Panc1 (cell line): ENCODE results near the gene LHPP. TPM values are rescaled to one million over a fixed set of nuclear protein-coding genes. Genes with fewer than 3 reads are reported as not detected.

Source experiments
- ATAC-seq: fragments of 200-7000 bp; cut with Tn5 transposase; 2 replicates; pipeline ENCODE4 v1.9.1; 2020; ENCODE audit warnings: mild to moderate bottlenecking, moderate library complexity
- BruUV-seq: library from RNA; stranded (reverse); fragments of 400-500 nt; replicated peaks from 2 replicates; lab custom pipeline; 2021; lab: Mats Ljungman, UMichigan
- CTCF ChIA-PET: fragments of 300-600 bp; sonication (Branson Sonifier 250); formaldehyde crosslinking; loops from one replicate; lab custom pipeline; 2022; ENCODE audit warnings: antibody characterized with exemption; lab: Charles Lee
- POLR2A ChIA-PET: fragments of 300-600 bp; sonication (Branson Sonifier 250); formaldehyde crosslinking; loops from one replicate; lab custom pipeline; 2022; ENCODE audit warnings: antibody characterized with exemption; lab: Charles Lee
- DNase-seq: peaks from one replicate; pipeline ENCODE4 v3.0.0-alpha.2; 2010; ENCODE audit warnings: low read depth, low spot score
- H3K27ac ChIP-seq: 2 replicates; pipeline ENCODE4 v1.5.1; 2011; ENCODE audit warnings: mild to moderate bottlenecking, low read length, inconsistent platforms
- H3K27me3 ChIP-seq: fragments of 200-500 bp; sonication (Bioruptor generic); 2 replicates; pipeline ENCODE4 v1.6.0; 2014; ENCODE audit warnings: low read length, inconsistent platforms; ENCODE audit not compliant: control insufficient read depth, insufficient read depth
- H3K36me3 ChIP-seq: fragments of 200-500 bp; sonication (Bioruptor generic); 2 replicates; pipeline ENCODE4 v1.5.1; 2014; ENCODE audit warnings: inconsistent platforms, mild to moderate bottlenecking, low read length, moderate library complexity; ENCODE audit not compliant: control insufficient read depth, insufficient read depth
- H3K4me1 ChIP-seq: 2 replicates; pipeline ENCODE4 v1.5.1; 2011; ENCODE audit warnings: inconsistent platforms, mild to moderate bottlenecking, low read length, moderate library complexity; ENCODE audit not compliant: control insufficient read depth, insufficient read depth
- H3K4me3 ChIP-seq, 2 experiments: 2 replicates each; pipeline ENCODE4 v1.5.1; 2011 to 2012; ENCODE audit warnings: low read depth in 2 of 2, low read length in 2 of 2, mild to moderate bottlenecking in 2 of 2, inconsistent platforms in 1 of 2, moderate library complexity in 1 of 2
- H3K9me3 ChIP-seq: fragments of 200-500 bp; sonication (Bioruptor generic); 2 replicates; pipeline ENCODE4 v1.5.1; 2014; ENCODE audit warnings: low read depth, mild to moderate bottlenecking, inconsistent platforms, low read length, moderate library complexity; ENCODE audit not compliant: control insufficient read depth, insufficient read depth
- POLR2AphosphoS5 ChIP-seq: IDR thresholded peaks from 2 replicates; pipeline ENCODE4 v1.6.1; 2012; ENCODE audit warnings: mild to moderate bottlenecking, low read depth, low read length, moderate library complexity
- SIN3A ChIP-seq: IDR thresholded peaks from 2 replicates; pipeline ENCODE4 v1.6.1; 2012; ENCODE audit warnings: low read depth, mild to moderate bottlenecking, low read length, moderate library complexity, borderline replicate concordance; ENCODE audit not compliant: insufficient read depth
- TCF7L2 ChIP-seq: IDR thresholded peaks from 2 replicates; pipeline ENCODE4 v1.6.1; 2011; ENCODE audit warnings: mild to moderate bottlenecking, low read depth, low read length, inconsistent platforms
- in situ Hi-C: cut with HindIII; loops from 2 replicates; pipeline ENCODE4 v1.10.0; 2016; ENCODE audit warnings: low sequenced_read_pairs, low pct_unique_long_range_greater_than_20kb
- intact Hi-C: fragments of 100-400 bp; cut with micrococcal nuclease; formaldehyde crosslinking; loops from one replicate; pipeline ENCODE4 v1.10.0; 2022; ENCODE audit not compliant: unreplicated experiment
- total RNA-seq: library from RNA; stranded (reverse); gene quantifications from one replicate; pipeline ENCODE4 v1.2.1, GENCODE V29; 2021; ENCODE audit not compliant: unreplicated experiment
- TF ChIP-seq, protein P1 (sequence below), 2 experiments: IDR thresholded peaks; 2 replicates each; pipeline ENCODE4 v1.6.1; 2011 to 2012; ENCODE audit warnings: low read depth in 2 of 2, control low read depth in 1 of 2, low read length in 1 of 2, mild to moderate bottlenecking in 1 of 2, moderate library complexity in 1 of 2; ENCODE audit not compliant: insufficient read depth in 1 of 2
- TF ChIP-seq, protein P2 (sequence below): fragments of 450-650 bp; IDR thresholded peaks from 2 replicates; pipeline ENCODE4 v1.5.1; 2017; ENCODE audit warnings: mild to moderate bottlenecking

LHPP gene
- total RNA-seq, 1 experiment from 2014 or later: 15.0 TPM

- DNase-seq (no peak), ATAC-seq (no peak)
- no peaks in the 10 kb centered on the region for H3K9me3 ChIP-seq
- H3K4me1 ChIP-seq: no peaks in the 10 kb centered on the region
- intact Hi-C loops: no loop called here
- TF ChIP-seq, protein P1, sequence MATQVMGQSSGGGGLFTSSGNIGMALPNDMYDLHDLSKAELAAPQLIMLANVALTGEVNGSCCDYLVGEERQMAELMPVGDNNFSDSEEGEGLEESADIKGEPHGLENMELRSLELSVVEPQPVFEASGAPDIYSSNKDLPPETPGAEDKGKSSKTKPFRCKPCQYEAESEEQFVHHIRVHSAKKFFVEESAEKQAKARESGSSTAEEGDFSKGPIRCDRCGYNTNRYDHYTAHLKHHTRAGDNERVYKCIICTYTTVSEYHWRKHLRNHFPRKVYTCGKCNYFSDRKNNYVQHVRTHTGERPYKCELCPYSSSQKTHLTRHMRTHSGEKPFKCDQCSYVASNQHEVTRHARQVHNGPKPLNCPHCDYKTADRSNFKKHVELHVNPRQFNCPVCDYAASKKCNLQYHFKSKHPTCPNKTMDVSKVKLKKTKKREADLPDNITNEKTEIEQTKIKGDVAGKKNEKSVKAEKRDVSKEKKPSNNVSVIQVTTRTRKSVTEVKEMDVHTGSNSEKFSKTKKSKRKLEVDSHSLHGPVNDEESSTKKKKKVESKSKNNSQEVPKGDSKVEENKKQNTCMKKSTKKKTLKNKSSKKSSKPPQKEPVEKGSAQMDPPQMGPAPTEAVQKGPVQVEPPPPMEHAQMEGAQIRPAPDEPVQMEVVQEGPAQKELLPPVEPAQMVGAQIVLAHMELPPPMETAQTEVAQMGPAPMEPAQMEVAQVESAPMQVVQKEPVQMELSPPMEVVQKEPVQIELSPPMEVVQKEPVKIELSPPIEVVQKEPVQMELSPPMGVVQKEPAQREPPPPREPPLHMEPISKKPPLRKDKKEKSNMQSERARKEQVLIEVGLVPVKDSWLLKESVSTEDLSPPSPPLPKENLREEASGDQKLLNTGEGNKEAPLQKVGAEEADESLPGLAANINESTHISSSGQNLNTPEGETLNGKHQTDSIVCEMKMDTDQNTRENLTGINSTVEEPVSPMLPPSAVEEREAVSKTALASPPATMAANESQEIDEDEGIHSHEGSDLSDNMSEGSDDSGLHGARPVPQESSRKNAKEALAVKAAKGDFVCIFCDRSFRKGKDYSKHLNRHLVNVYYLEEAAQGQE (IDR thresholded peaks at IDR 0.05; ENCODE audit: insufficient read depth in 1 of 2, low read depth in 2 of 2, low read length in 1 of 2): no peak
- TF ChIP-seq POLR2AphosphoS5 (no peak), SIN3A (no peak), TCF7L2 (no peak)
- TF ChIP-seq, protein P2, sequence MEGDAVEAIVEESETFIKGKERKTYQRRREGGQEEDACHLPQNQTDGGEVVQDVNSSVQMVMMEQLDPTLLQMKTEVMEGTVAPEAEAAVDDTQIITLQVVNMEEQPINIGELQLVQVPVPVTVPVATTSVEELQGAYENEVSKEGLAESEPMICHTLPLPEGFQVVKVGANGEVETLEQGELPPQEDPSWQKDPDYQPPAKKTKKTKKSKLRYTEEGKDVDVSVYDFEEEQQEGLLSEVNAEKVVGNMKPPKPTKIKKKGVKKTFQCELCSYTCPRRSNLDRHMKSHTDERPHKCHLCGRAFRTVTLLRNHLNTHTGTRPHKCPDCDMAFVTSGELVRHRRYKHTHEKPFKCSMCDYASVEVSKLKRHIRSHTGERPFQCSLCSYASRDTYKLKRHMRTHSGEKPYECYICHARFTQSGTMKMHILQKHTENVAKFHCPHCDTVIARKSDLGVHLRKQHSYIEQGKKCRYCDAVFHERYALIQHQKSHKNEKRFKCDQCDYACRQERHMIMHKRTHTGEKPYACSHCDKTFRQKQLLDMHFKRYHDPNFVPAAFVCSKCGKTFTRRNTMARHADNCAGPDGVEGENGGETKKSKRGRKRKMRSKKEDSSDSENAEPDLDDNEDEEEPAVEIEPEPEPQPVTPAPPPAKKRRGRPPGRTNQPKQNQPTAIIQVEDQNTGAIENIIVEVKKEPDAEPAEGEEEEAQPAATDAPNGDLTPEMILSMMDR: no peak
- no peaks in the 10 kb centered on the region for H3K27me3 ChIP-seq
- H3K4me3 ChIP-seq: no peak overlapping the region
- no peaks in the 10 kb centered on the region for H3K36me3 ChIP-seq
- ChIA-PET CTCF (no interaction called here), POLR2A (no interaction called here)
- no peak overlapping the region for H3K27ac ChIP-seq
- no TSS peak for BruUV-seq
- in situ Hi-C loops: no loop called here
These were observed 116.0 kb downstream of the LHPP start for GRCh38 chr10:124577651-124578050.

DNA sequence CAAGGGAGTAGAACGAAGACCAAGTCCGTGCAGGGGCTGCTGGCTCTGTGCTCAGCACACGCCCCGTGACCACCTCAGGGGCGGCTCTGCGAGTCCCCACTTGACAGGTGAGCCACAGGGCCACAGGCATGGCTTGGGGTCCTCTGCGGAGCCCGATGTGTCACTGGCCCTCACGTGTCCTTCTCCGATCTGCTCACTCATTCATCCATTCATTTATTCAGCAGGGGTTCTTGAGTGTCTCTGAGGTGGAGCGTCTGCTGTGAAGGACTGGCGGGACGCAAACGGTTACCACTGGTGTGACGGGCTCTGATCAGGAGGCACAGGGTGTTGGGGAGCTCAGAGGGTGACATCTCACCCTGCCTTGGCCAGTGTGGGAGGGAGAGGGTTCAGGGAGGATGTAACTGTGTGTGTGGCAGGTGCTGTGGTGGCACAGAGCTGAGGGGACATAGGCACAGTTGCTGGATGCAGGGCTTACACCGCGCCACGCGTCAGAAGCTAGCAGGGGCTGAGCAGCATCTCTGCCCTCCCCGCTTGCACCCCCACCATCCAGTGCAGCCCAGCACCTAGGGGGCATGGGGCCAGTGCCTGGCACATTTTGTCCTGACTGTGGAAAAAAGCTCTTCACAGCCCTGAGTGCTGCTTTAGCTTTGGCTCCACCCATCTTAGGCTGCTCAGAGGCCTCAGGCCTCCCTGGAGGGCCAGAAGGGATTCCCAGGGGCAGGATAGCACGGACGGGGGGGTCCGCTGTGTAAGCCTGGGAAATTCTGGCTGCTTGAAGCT, 116.8 kb downstream of the LHPP start:
- Histone ChIP-seq H3K4me1 (no peaks in the 10 kb centered on the region), H3K27me3 (no peaks in the 10 kb centered on the region), H3K4me3 (no peak overlapping the region), H3K27ac (no peak overlapping the region), H3K9me3 (no peaks in the 10 kb centered on the region), H3K36me3 (no peaks in the 10 kb centered on the region)
- ChIA-PET CTCF (no interaction called here), POLR2A (interaction anchor here (0.6 kb wide), 1 partner anchor 28 kb away, joined by 4 read pairs; no protein-coding TSS in a partner anchor)
- ATAC-seq: peak; percentile 26
- DNase-seq: no peak
- BruUV-seq: no TSS peak
- in situ Hi-C loops: no loop called here
- no peak for TF ChIP-seq POLR2AphosphoS5
- TF ChIP-seq, protein P1 (IDR thresholded peaks at IDR 0.05; ENCODE audit: insufficient read depth in 1 of 2, low read depth in 2 of 2, low read length in 1 of 2): no peak
- no peak for TF ChIP-seq TCF7L2
- TF ChIP-seq SIN3A: no peak
- TF ChIP-seq, protein P2: no peak
- intact Hi-C loops: no loop called here
